Effector memory CD4-positive, alpha-beta T cell (primary cell): ENCODE results near the gene ZNF232.
"Not testable (repeated sequence)": the region's sequence is repeated elsewhere in the genome, so short reads cannot be mapped to it uniquely, and the experiment has no call there.

Experiments used
- DNase-seq, 3 donors: peaks; one replicate each; pipeline ENCODE4 v3.0.0-alpha.2; 2020
- H3K27ac ChIP-seq: 2 replicates; pipeline ENCODE4 v1.7.0; 2013; ENCODE audit warnings: mild to moderate bottlenecking, low read length, moderate library complexity; ENCODE audit not compliant: insufficient read depth, poor library complexity, severe bottlenecking
- H3K27me3 ChIP-seq: replicated peaks from 2 replicates; pipeline ENCODE4 v1.7.0; 2013; ENCODE audit warnings: mild to moderate bottlenecking, low read length; ENCODE audit not compliant: insufficient read depth, control insufficient read depth, poor library complexity, severe bottlenecking
- H3K36me3 ChIP-seq: 2 replicates; pipeline ENCODE4 v1.7.0; 2013; ENCODE audit warnings: mild to moderate bottlenecking, low read length, moderate library complexity; ENCODE audit not compliant: control insufficient read depth, insufficient read depth
- H3K4me1 ChIP-seq: 2 replicates; pipeline ENCODE4 v1.7.0; 2013; ENCODE audit warnings: low read length, mild to moderate bottlenecking; ENCODE audit not compliant: control insufficient read depth, insufficient read depth, poor library complexity, severe bottlenecking
- H3K4me3 ChIP-seq: 2 replicates; pipeline ENCODE4 v1.7.0; 2013; ENCODE audit warnings: low read length, low read depth, mild to moderate bottlenecking; ENCODE audit not compliant: insufficient read depth, poor library complexity, severe bottlenecking
- H3K9me3 ChIP-seq: 2 replicates; pipeline ENCODE4 v1.7.0; 2013; ENCODE audit warnings: mild to moderate bottlenecking, low read length, moderate library complexity; ENCODE audit not compliant: control insufficient read depth

The ZNF232 gene

DNA sequence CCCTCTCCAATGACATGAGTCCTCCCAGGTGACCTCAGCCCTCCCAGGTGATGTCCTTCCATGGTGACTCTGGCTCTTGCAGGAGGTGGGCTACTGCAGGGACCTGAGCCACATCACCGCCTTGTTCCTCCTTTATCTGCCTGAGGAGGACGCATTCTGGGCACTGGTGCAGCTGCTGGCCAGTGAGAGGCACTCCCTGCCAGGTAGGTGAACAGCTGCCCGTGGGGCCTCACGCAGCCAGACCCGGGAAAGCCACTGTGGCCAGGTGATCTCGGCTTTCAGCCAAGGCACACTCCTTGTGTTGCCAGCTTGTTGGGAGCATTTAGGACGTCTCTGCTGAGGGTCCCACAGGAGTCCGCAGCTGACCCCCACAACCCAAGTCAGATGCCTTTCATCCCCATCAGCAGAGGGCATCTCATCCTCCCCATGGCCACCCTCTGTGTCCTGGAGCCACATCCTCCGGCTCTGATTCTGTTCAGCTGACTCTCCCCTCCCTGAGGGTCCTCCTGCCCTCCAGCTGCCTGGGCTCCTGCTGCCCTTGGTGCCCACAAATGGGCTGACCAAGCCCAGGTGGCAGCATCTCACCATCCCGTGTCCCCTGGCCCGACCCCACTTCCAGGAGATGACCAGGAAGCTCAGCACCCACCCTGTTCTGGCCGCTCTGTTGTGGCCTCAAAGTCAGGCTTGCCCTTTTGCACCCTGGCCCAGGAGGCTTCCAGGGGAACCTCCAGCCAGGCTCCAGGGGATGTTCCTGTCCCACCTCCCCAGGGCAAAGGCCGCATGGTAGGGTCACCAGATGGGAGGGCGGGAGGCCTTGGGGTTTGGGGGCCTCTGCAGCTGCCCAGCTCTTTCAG lies 24.3 kb upstream of the ZNF232 start:
- no peak for DNase-seq
- no peaks in the 10 kb centered on the region for H3K4me1 ChIP-seq
- H3K27me3 ChIP-seq, result no peaks in the 10 kb centered on the region
- no peaks in the 10 kb centered on the region for H3K36me3 ChIP-seq
- no peak overlapping the region for H3K4me3 ChIP-seq
- no peaks in the 10 kb centered on the region for H3K9me3 ChIP-seq
- H3K27ac ChIP-seq, result no peak overlapping the region

DNA sequence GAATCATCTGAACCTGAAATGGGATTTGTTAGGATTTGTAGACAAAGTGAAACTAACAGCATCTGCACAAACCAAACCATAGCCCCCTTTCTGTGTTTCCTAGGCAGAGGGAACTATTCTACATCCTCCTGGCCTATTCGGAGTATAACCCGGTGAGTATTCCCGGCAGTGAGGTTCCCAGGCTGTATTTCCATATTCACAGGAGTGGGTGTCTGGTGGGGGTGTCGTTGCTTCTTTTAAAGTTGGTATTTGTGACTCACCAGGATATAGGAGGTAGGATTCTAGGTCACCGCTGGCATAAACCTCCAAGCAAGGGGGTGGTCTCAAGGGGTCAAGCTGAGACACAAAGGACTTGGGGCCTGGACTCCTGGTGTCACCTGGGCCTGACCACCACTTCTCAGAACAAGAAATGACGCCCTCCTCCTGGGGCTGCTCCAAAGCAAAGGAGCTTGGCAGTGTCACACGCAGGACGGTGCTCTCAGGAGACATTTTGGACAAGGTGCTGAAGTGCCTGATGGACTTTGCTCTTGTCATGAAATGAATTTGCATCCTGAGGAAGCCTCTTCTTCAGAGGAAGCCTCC lies 23.5 kb upstream of the ZNF232 start:
- H3K27ac ChIP-seq, DNase-seq, H3K4me3 ChIP-seq, H3K9me3 ChIP-seq, H3K36me3 ChIP-seq, H3K4me1 ChIP-seq, H3K27me3 ChIP-seq: not testable (repeated sequence)

DNA sequence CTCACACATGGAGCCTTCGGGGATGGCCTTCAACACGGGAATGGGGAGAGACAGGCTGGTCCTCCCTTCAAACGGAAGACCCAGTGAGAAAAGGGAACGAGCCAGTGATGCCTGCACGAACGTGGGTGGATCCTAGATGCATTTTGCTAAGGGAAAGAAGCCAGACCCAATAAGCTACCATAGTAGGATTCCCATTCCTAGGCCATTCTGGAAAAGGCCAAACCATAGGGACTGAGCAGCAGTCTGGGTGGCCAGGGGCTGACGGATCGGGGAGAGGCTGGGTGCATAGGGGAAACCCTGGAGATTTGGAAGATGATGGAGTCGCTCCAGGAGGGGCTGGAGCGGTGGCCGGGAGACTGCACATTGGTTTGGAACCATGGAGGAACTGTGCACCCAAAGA lies 22.9 kb upstream of the ZNF232 start:
- not testable (repeated sequence) for H3K27me3 ChIP-seq, DNase-seq, H3K27ac ChIP-seq, H3K36me3 ChIP-seq, H3K9me3 ChIP-seq, H3K4me3 ChIP-seq, H3K4me1 ChIP-seq

DNA sequence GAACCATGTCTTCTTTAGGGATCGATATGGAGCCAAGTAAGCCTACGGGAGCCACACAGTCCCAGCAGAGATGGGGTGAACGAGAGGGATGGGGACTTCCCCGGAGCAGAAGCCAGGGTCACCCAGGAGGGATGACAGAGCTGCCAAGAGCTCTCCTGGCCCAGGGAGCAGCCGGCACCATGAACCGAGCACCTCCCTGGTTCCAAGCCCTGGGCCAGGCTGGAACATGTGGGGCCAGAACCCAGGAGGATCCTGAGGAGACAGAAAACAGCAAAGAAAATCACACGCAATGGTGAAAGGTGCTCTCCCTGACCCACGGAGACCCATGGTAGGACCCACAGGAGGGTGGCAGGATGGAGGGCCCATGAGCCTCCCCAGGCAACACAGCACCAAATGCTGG lies 22.3 kb upstream of the ZNF232 start:
- not testable (repeated sequence) for H3K9me3 ChIP-seq, H3K27ac ChIP-seq, DNase-seq, H3K36me3 ChIP-seq, H3K4me1 ChIP-seq, H3K4me3 ChIP-seq, H3K27me3 ChIP-seq

DNA sequence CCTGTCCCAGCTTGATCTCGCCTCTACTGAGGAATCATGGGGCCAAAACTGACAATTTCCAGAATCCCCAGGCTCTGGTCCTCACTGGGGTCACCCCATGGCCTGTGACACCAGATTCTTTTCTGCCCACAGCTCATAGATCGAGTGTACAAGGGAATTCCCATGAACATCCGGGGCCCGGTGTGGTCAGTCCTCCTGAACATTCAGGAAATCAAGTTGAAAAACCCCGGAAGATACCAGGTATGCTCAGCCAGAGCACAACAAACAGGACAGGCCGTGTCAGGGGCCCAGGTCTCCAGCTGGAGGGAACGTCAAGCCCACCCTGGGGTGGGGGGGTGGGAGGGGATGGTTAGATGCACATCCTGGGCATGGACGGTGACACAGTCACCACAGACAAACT lies 21.6 kb upstream of the ZNF232 start:
- Histone ChIP-seq H3K4me1 (no peaks in the 10 kb centered on the region), H3K4me3 (no peak overlapping the region), H3K27ac (no peak overlapping the region), H3K27me3 (no peaks in the 10 kb centered on the region), H3K9me3 (no peaks in the 10 kb centered on the region), H3K36me3 (no peaks in the 10 kb centered on the region)
- no peak for DNase-seq

DNA sequence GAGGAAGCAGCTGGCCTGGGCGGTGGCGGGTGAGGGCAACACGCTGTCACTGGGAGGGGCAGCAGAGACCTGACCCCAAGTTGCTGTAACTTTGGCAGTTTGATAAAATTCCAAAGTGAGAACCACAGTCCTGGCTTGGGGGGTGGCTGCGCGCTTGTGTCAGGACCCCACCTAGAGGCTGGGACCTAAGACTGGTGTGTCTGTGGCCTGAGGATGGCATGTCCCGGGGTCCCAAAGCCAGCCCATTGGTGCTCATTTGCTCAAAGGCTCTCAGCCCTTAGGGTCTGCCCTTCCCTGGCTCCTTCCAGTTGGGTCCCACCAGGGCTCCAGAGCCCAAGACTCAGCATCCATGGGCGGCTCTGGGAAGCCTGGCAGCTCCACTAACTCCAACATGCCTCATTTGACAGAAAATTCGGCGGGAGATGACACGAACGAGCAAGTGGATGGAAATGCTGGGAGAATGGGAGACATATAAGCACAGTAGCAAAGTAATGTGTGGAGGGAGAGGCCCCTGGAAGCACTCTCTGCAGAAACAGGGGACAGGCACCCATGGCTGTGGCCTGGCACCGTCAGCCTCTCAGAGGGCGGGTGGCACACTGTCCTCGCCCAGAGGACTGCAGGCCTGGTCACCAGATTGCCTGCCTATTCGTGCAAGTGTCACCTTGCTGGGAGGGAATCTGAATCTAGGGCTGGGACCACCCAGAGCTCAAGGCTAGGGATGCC lies 21.0 kb upstream of the ZNF232 start:
- not testable (repeated sequence) for DNase-seq, H3K27me3 ChIP-seq, H3K4me3 ChIP-seq, H3K27ac ChIP-seq, H3K36me3 ChIP-seq, H3K9me3 ChIP-seq, H3K4me1 ChIP-seq

DNA sequence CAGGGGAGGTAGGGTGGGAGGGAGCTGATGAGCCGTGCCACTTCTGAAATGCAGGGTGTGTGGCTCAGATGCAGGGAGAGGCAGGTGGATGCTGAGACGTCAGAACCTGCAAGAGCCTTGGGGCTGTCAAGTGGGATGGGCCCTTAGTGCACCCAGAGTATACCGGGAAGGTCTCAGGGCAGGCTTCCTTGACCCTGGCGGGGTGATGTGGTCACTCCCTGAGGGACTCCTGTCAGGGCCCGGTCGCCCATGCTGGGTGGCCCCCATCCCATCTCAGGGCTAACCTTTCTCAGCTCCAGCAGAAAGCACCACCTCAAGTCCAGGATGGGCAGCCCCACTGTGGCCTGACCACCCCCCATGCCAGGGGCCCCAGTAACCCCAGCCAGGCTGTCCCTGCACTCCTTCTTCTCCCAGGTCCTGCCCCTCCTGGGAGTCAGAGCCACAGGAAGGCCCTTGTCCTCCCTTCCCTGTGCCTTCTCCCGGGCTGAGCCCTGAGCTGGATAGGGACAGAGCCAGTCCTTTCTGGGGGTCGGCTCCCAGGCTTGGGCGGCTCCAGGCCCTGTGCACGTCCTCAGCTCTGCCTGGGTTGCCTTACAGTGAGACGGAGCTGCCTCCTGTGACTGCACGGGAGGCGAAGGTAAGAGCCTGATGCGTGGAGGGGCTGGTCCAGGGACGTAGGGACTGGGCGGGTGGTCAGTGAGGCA lies 20.3 kb upstream of the ZNF232 start:
- not testable (repeated sequence) for H3K36me3 ChIP-seq, H3K4me3 ChIP-seq, DNase-seq, H3K27ac ChIP-seq, H3K4me1 ChIP-seq, H3K27me3 ChIP-seq, H3K9me3 ChIP-seq

DNA sequence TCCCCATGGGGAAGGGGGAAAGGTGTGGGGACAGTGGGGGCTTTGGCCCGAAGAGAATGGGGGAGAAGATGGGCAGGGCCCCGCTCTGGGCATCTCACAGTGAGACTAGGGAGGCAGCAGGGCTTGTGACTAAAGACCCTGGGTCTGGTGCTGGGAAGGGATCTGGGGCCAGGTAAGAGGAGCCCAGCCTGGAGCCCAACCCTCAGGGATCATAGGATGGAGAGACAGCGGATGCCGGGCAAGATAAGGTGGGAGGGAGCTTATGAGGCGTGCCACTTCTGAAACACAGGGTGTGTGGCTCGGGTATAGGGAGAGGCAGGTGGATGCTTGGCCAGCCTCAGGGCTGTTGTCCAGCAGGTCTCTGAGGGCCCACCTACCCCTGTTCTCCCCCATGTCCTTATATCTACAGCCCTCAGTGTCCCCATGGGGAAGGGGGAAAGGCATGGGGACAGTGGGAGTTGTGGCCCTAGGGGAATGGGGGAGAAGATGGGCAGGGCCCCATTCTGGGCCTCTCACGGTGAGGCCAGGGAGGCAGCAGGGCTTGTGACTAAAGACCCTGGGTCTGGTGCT lies 19.6 kb upstream of the ZNF232 start:
- Histone ChIP-seq H3K27ac (no peak overlapping the region), H3K27me3 (no peaks in the 10 kb centered on the region), H3K36me3 (no peaks in the 10 kb centered on the region), H3K9me3 (no peaks in the 10 kb centered on the region), H3K4me3 (no peak overlapping the region), H3K4me1 (no peaks in the 10 kb centered on the region)
- DNase-seq, result no peak

DNA sequence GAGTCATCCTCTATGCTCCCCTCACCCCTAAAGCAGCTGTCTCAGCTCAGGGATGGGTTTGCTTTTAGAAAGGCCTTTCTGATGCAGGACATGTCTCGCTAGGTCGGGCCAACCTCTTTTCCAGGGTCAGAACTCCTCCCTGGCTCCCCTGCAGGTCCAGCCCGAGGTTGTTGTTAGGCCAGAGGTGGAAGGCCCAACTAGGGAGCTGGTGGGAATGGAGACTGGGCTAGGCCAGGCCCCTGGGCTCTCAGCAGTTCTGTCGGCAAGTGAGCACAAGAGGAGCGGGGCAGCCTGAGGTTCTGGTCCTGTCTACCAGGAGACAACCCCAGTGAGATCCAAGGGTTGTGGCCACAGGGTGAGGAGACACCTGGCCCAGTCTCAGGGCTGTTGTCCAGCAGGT lies 19.0 kb upstream of the ZNF232 start:
- H3K27me3 ChIP-seq, H3K9me3 ChIP-seq, H3K27ac ChIP-seq, H3K36me3 ChIP-seq, H3K4me3 ChIP-seq, H3K4me1 ChIP-seq, DNase-seq: not testable (repeated sequence)
